NCI-H1694 (cell line): ENCODE data around the gene EHBP1L1.
A peak's percentile ranks its signal among the peaks of the same experiment; 100 is the strongest.

Experiments
- DNase-seq: peaks from one replicate; lab custom pipeline; 2025; lab: John Stamatoyannopoulos, UW

Gene EHBP1L1

GRCh38 chr11:65575568-65576231 is at the start of gene EHBP1L1:
Gene EHBP1L1, plus strand, starts transcription at chr11:65576053. Its CDS starts 250 bp downstream, at chr11:65576303.
- DNase-seq = no peak

- DNase-seq = no peak
Observed at GRCh38 chr11:65526744-65527143, 49.1 kb upstream of the EHBP1L1 start.

- no peak for DNase-seq
Observed at GRCh38 chr11:65528819-65529350, 47.0 kb upstream of the EHBP1L1 start.

GRCh38 chr11:65529475-65530156 is 46.2 kb upstream of the EHBP1L1 start:
- DNase-seq = no peak

- no peak for DNase-seq
Observed at GRCh38 chr11:65530157-65530496, 45.7 kb upstream of the EHBP1L1 start.

- no peak for DNase-seq
Observed at GRCh38 chr11:65532388-65533064, 43.3 kb upstream of the EHBP1L1 start.

GRCh38 chr11:65535102-65535501 is 40.8 kb upstream of the EHBP1L1 start:
- no peak for DNase-seq

GRCh38 chr11:65536412-65537295 is 39.2 kb upstream of the EHBP1L1 start:
- DNase-seq = no peak

- no peak for DNase-seq
Observed at GRCh38 chr11:65537296-65537597, 38.6 kb upstream of the EHBP1L1 start.

- no peak for DNase-seq
Observed at GRCh38 chr11:65537620-65538231, 38.1 kb upstream of the EHBP1L1 start.

- no peak for DNase-seq
Observed at GRCh38 chr11:65538232-65538914, 37.5 kb upstream of the EHBP1L1 start.

- no peak for DNase-seq
Observed at GRCh38 chr11:65538915-65539743, 36.7 kb upstream of the EHBP1L1 start.

GRCh38 chr11:65539744-65540289 is 36.0 kb upstream of the EHBP1L1 start:
- peak; percentile 23 for DNase-seq

- peak; percentile 58 for DNase-seq
Observed at GRCh38 chr11:65540290-65541092, 35.4 kb upstream of the EHBP1L1 start.

- DNase-seq = no peak
Observed at GRCh38 chr11:65541093-65541982, 34.5 kb upstream of the EHBP1L1 start.

GRCh38 chr11:65542738-65543390 is 33.0 kb upstream of the EHBP1L1 start:
- DNase-seq = no peak

- no peak for DNase-seq
Observed at GRCh38 chr11:65545853-65546216, 30.0 kb upstream of the EHBP1L1 start.
